Uterus (tissue), 2 donors: ENCODE data around the gene S100PBP.

Experiments
- CTCF ChIP-seq, 4 experiments: fragments of 200-600 bp in 2 of 4; fragments of 450-650 bp in 2 of 4; sonication (generic) in 2 of 4; IDR thresholded peaks; one replicate each; pipeline ENCODE4 v1.5.1; 2016 to 2019; ENCODE audit warnings: antibody characterized with exemption in 4 of 4, mild to moderate bottlenecking in 2 of 4, moderate library complexity in 1 of 4
- POLR2A ChIP-seq, 2 donors: fragments of 450-650 bp; IDR thresholded peaks; one replicate each; pipeline ENCODE4 v1.6.1; 2016; ENCODE audit warnings: antibody characterized with exemption in 2 of 2, mild to moderate bottlenecking in 1 of 2, moderate library complexity in 1 of 2

GRCh38 chr1:32902535-32902920 is 85.1 kb downstream of the S100PBP start:
- TF ChIP-seq CTCF (IDR thresholded peaks at IDR 0.05), result no peak
- no peak for TF ChIP-seq POLR2A (IDR thresholded peaks at IDR 0.05)
